Right lung (tissue), 5 donors: ENCODE results near the gene BICDL2. TPM values are rescaled to one million over a fixed set of nuclear protein-coding genes. Genes with fewer than 3 reads are reported as not detected.
A peak's percentile ranks its signal among the peaks of the same experiment; 100 is the strongest.

Experiments
- DNase-seq, 2 donors: peaks; one replicate each; pipeline ENCODE4 v3.0.0-alpha.2; 2013
- polyA plus RNA-seq, 5 donors: library from polyadenylated mRNA; unstranded; fragments of 120-200 nt; gene quantifications; one replicate each; pipeline versions ENCODE4 v1.2.1 to v1.2.3, GENCODE V29; 2013; ENCODE audit warnings: inconsistent platforms in 1 of 5, low replicate concordance in 1 of 5; ENCODE audit not compliant: insufficient read length in 5 of 5, insufficient read depth in 1 of 5

The BICDL2 gene
- polyA plus RNA-seq, 5 donors: 2.2 to 5.1 (median 2.6) TPM

- DNase-seq: no peak
Observed at GRCh38 chr16:3012246-3012645, 24.5 kb downstream of the BICDL2 start.

GRCh38 chr16:3010510-3010909 lies 26.2 kb downstream of the BICDL2 start:
- DNase-seq: no peak

DNA sequence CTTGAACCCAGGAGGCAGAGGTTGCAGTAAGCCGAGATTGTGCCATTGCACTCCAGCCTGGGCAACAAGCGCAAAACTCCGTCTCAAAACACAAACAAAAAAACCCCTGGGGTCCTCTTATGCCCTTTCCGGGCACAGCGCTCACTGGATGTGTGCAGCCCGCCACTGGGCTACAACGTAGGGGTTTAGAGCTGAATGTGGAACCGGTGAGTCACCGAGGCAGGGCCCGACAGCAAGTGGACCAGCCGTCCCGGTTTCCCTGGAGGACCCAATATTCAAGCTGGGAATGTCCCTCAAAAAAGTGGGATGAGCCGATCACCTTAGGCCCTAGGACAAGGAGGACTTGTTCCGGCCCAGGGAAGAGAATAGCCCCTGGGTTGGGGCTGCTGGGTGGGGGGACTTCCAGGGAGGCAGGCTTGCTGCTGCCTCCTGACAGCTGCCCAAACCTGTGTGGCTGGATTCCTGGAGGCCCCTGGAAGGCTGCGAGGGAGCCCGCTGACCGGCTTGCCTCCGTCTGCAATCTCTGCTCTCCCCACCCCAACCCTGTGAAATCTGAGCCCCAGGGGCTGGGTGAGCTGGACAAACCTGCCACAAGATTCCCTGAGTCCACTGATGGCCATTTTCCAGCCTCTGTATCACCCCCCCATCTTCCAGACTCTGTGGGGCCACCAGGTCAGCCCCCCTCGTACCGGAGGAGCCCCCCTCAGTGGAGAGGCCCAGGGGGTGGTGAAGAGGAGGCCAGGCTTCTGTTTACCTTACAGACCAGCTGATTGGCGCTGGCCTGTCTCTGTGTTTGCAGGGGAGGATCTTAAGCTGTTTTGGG lies 27.0 kb downstream of the BICDL2 start:
- DNase-seq: peak in 1 of 2 donors; percentile 81

GRCh38 chr16:3008690-3009037 lies 28.1 kb downstream of the BICDL2 start:
- no peak for DNase-seq

- DNase-seq: no peak
Observed at GRCh38 chr16:3007957-3008689, 28.6 kb downstream of the BICDL2 start.

GRCh38 chr16:3007059-3007956 lies 29.4 kb downstream of the BICDL2 start:
- no peak for DNase-seq

GRCh38 chr16:3004781-3005284 lies 31.9 kb downstream of the BICDL2 start:
- no peak for DNase-seq

DNA sequence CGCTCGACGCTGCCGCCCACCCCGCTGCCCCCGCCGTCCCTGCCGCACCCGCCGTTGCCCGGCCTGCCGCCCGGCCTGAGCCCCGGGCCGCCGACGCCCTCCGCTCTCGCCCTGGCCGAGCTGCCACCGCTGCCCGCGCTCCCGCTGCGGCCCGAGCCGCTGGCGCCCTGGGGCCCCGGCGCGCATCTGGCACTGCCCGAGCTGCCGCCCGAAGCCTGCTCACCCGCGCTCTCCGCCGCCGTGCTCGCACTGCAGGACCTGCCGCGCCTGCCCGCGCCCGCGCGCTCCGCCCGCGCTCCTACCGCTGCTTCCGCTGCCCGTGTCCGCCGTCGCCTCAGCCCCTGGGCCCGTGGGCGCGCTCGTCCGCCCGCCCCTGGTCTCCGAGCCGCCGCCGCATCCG lies 32.4 kb downstream of the BICDL2 start:
- DNase-seq: no peak

DNA sequence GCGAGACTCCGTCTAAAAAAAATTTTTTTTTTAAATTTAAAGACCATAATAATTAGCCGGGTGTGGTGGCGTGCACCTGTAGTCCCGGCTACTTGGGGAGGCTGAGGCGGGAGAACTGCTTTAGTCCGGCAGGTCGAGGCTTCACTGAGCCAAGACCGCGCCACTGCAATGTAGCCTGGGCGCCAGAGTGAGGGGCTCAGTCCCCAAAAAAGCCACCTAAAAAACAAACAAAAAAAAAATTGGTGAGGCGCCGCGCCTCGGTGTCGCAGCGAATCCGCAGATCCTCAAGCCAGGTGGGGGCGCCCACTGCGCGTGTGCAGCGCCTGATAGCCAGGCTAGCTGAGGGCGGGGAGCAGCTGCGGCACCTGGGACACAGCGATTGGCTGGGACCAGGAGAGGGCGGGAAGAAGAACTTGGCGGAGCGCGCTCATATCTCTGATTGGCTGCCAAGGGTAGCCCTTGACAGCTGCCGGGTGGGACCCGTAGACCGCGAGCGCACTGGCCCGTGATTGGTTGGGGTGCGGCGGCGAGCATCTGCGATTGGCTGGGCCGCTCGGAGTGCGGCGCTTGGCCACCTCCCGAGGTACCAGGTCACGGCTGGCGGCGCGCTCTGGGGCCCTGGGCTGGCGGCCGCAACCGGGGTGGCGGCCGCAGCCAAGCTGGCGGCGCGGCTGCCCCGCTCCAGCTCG lies 33.0 kb downstream of the BICDL2 start:
- peak; percentile 94 for DNase-seq

DNA sequence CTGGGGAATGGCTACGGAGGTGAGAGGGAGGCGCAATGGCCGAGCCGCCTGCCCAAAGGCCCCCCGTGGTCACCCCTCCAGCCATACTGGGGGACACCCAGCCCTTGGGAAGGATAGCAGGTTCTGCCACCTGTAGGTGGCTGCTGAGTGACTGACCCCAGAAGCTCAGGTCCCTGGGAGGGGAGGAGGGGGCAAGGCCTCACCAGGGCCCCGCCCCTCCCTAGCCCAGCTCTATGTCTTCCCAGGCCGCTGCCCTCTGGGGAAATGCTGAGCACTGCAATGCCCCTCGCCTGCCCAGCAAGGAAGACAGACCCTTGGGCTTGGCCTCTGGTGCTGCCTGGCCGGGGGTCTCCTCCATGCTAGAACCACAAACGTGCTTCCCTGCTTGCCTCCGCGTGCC lies 35.4 kb downstream of the BICDL2 start:
- no peak for DNase-seq

- DNase-seq: no peak
Observed at GRCh38 chr16:3000540-3000939, 36.2 kb downstream of the BICDL2 start.

DNA sequence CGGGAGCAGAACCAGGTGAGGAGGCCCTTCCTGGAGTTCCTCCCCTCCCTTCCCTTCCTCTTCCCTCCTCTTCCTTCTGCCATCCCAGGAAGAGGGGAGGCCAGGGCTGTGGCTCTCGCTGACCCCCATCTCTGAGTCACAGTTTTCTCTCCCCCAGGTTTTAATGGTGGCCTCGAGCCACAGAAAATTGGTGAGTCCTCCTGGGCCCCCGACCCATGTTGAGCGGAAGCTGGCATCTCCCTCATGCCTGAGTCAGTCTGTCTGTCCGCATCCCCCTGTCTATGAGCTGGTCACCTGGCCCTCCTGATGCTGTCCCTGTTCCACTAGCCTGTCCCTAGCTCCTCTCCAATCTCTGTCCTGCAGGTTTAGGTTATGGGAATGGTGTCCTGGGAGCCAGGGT lies 36.8 kb downstream of the BICDL2 start:
- DNase-seq: no peak

DNA sequence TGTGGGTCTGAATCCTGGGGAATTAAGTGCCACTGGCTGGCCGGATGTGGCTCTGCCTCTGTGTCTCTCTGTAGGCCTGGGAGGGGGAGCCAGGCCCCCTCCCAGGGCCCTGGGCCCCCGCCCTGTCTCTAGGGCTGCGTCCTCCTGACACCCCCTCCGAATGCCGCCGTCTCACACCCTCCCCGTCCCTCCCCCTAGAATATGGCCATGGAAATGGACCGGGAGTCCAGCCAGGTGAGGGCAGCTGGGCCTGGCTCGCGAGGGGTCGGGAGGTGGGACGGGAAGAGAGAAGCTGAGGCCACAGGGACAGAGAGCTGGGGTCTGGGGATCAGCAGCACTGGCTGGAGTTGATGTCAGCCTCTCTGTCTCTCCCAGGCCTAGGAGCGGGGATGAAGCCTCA lies 40.4 kb downstream of the BICDL2 start:
- no peak for DNase-seq

- DNase-seq: no peak
Observed at GRCh38 chr16:2992383-2993081, 44.2 kb downstream of the BICDL2 start.

DNA sequence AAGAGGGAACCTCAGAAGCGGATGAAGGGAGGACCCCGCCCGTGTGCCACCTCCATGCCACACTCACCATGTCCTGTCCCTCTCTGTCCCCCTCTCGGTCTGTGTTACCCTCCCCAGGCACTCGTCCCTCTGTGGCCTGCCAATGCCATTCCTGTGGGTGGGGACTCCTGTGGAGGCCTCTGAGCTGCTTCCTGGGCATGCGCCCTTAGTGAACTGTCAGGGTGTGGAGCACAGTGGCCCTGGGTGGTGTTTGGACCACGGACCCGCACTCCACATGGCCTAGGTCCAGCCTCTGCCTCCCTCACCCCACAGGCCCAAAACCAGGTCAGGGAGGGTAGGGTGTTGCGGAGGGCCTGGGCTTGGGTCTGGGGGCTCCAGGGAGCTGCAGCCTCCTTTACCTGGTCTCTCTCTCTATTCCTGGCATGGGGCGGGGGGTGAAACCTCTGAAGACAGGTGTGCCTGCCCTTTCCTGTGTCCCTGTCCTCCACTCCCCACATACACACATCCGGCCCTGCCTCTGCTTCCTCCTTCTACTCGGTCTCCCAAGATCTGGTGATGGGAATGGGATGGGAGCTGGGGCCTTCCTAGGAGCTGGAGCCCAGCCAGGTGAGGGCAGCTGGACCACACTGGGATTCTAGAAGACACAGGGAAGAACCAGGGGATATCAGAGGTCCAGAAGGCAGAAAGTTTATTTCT lies 45.0 kb downstream of the BICDL2 start:
- no peak for DNase-seq

- DNase-seq: no peak
Observed at GRCh38 chr16:2990891-2991290, 45.9 kb downstream of the BICDL2 start.

GRCh38 chr16:2988590-2989099 lies 48.1 kb downstream of the BICDL2 start:
- DNase-seq: no peak

- DNase-seq: peak; percentile 70 to 71
Observed at GRCh38 chr16:2987833-2988232, 48.9 kb downstream of the BICDL2 start.

DNA sequence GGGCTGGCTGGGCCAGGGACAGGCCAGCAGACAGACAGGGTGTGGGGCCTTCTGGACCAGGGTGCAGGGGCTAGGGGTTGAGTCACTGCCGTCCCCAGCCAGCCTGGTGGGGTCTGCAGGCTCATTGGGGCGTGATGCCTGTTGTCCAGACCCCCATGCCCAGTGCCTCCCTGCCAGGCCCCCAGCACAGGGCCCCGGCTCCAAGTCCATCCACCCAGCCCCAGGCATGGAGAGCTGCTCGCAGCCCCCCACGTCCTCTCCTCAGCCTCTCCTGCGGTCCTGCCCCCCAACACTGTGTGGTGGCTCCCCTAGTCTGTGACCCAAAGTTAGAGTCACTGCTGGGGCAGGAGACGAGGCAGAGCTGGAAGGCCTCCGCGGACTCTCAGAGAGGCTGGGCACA lies 49.5 kb downstream of the BICDL2 start:
- DNase-seq: no peak

- DNase-seq: no peak
Observed at GRCh38 chr16:2986623-2987188, 50.0 kb downstream of the BICDL2 start.
